Vagina (tissue), 2 donors: ENCODE measurements around the gene PPCDC. TPM values are rescaled to one million over a fixed set of nuclear protein-coding genes. Genes with fewer than 3 reads are reported as not detected.

Source experiments
- DNase-seq, 2 donors: peaks; one replicate each; pipeline ENCODE4 v3.0.0-alpha.2; 2017; ENCODE audit errors: extremely low spot score in 2 of 2
- H3K27ac ChIP-seq: fragments of 200-600 bp; sonication (generic); one replicate; pipeline ENCODE4 v1.5.1; 2019
- H3K27me3 ChIP-seq: fragments of 200-600 bp; sonication (generic); one replicate; pipeline ENCODE4 v1.5.1; 2019
- H3K36me3 ChIP-seq, 2 donors: fragments of 200-600 bp; sonication (generic); one replicate each; pipeline ENCODE4 v1.5.1; 2017 to 2019
- H3K4me1 ChIP-seq: fragments of 200-600 bp; sonication (generic); one replicate; pipeline ENCODE4 v1.5.1; 2019
- H3K4me3 ChIP-seq, 2 donors: fragments of 200-600 bp; sonication (generic); 1 replicate in 1 of 2; 2 replicates in 1 of 2; pipeline ENCODE4 v1.5.1; 2016 to 2019
- H3K9me3 ChIP-seq: fragments of 200-600 bp; sonication (generic); one replicate; pipeline ENCODE4 v1.5.1; 2019
- CTCF ChIP-seq, 3 experiments: fragments of 450-650 bp in 2 of 3; fragments of 200-600 bp in 1 of 3; sonication (generic) in 1 of 3; IDR thresholded peaks; one replicate each; pipeline ENCODE4 v1.5.1; 2017 to 2019; ENCODE audit warnings: antibody characterized with exemption in 3 of 3, mild to moderate bottlenecking in 2 of 3, moderate library complexity in 2 of 3
- POLR2A ChIP-seq, 2 donors: fragments of 450-650 bp; IDR thresholded peaks; one replicate each; pipeline ENCODE4 v1.6.1; 2017; ENCODE audit warnings: antibody characterized with exemption in 2 of 2, mild to moderate bottlenecking in 2 of 2, moderate library complexity in 2 of 2
- POLR2AphosphoS5 ChIP-seq, 2 donors: sonication (generic); formaldehyde crosslinking; IDR thresholded peaks; one replicate each; pipeline ENCODE4 v1.9.0; 2017; ENCODE audit warnings: antibody characterized with exemption in 2 of 2, mild to moderate bottlenecking in 2 of 2, low read depth in 1 of 2; ENCODE audit not compliant: insufficient read depth in 1 of 2
- intact Hi-C: fragments of 100-400 bp; cut with DNase I; formaldehyde crosslinking; loops from one replicate; pipeline ENCODE4 v1.15.1; 2023
- total RNA-seq: library from RNA; depleted of rRNA; stranded (reverse); fragments of >200 nt; gene quantifications from one replicate; pipeline ENCODE4 v1.2.3, GENCODE V29; 2016

PPCDC gene
- total RNA-seq, 1 donor from 2014 or later, result 23.8 TPM

GRCh38 chr15:75032395-75032794, 9.0 kb downstream of the PPCDC start:
- Histone ChIP-seq H3K36me3 (no peaks in the 10 kb centered on the region), H3K4me1 (peaks cover 45% of the 10 kb centered on the region), H3K4me3 (no peak overlapping the region), H3K9me3 (no peaks in the 10 kb centered on the region), H3K27me3 (no peaks in the 10 kb centered on the region), H3K27ac (no peak overlapping the region)
- intact Hi-C loops, result no loop called here
- TF ChIP-seq POLR2AphosphoS5 (IDR thresholded peaks at IDR 0.05; ENCODE audit: insufficient read depth in 1 of 2, low read depth in 1 of 2), result no peak
- DNase-seq, result no peak

DNA sequence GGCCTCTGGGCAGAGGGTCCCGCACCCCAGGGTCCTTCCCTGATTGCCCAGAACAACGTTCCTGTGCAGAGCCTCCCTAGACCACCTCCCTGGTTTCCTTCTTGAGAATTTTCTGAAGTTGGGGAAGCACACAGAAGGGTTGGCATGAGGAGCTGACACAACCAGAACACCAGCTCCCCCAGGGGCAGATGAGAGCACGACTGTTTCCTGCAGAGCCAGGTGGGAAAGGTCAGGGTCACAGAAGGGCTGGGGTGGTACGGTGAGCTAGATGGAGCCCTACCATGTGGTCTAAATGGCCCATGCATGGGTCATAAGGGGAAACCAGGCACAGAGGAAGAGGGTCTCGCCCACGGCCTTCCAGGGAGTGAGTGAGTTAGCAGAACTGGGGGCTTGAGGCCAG, 10.4 kb downstream of the PPCDC start:
- H3K4me3 ChIP-seq, result no peak overlapping the region
- no peaks in the 10 kb centered on the region for H3K27me3 ChIP-seq
- H3K36me3 ChIP-seq, result no peaks in the 10 kb centered on the region
- TF ChIP-seq POLR2A (IDR thresholded peaks at IDR 0.05), result no peak
- no peak for TF ChIP-seq CTCF (IDR thresholded peaks at IDR 0.05)
- TF ChIP-seq POLR2AphosphoS5 (IDR thresholded peaks at IDR 0.05; ENCODE audit: insufficient read depth in 1 of 2, low read depth in 1 of 2), result no peak
- no peak for DNase-seq
- intact Hi-C loops, result no loop called here
- no peaks in the 10 kb centered on the region for H3K9me3 ChIP-seq
- no peak overlapping the region for H3K27ac ChIP-seq
- H3K4me1 ChIP-seq, result peaks cover 51% of the 10 kb centered on the region

DNA sequence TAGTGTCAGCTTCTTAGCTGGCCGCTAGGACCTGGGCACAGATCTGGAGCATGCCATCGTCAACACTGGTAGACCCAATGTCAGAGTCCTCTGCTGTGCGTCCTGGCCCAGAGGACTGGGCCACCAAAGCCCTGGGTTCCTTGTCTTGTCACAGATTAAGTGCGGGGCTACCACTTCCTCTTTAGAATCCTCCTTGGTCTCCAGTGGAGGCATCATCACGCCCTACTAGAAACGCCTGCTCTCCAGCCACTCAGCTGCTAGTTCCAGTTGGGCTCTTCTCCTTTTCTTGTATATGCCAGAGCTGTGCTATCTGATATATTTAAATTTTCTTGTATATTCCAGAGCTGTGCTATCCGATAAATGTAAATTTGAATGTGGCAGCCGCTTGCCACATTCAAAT, 11.2 kb downstream of the PPCDC start:
- H3K27me3 ChIP-seq, result no peaks in the 10 kb centered on the region
- H3K27ac ChIP-seq, result no peak overlapping the region
- no peaks in the 10 kb centered on the region for H3K36me3 ChIP-seq
- no peak overlapping the region for H3K4me3 ChIP-seq
- no peaks in the 10 kb centered on the region for H3K9me3 ChIP-seq
- H3K4me1 ChIP-seq, result peaks cover 43% of the 10 kb centered on the region
- intact Hi-C loops, result no loop called here
- TF ChIP-seq POLR2AphosphoS5 (IDR thresholded peaks at IDR 0.05; ENCODE audit: insufficient read depth in 1 of 2, low read depth in 1 of 2) (no peak), POLR2A (IDR thresholded peaks at IDR 0.05) (no peak), CTCF (IDR thresholded peaks at IDR 0.05) (no peak)
- no peak for DNase-seq

DNA sequence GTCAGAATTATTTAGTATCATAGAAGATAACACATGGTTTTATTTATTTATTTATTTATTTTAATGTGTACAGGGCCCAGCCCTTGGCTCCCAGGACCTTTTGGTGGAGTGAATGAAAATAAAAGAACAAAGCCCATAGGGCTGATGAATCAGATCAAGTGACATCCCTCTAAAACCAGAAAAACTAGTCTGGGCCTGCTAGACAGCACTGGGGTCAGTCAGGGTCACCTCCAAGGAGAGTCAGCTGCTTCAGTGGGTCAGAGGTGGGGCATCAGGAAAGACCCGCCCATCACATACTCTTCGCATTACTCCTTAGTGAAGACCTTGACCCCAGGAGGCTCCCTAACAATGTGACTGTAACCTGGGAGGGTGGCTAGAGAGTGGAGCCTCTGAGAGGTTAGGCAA, 12.8 kb downstream of the PPCDC start:
- Histone ChIP-seq H3K4me3 (no peak overlapping the region), H3K27me3 (no peaks in the 10 kb centered on the region), H3K36me3 (no peaks in the 10 kb centered on the region), H3K9me3 (no peaks in the 10 kb centered on the region), H3K4me1 (peaks cover 27% of the 10 kb centered on the region), H3K27ac (no peak overlapping the region)
- intact Hi-C loops, result no loop called here
- no peak for DNase-seq
- peak in 1 of 2 donors; percentile 74 for TF ChIP-seq POLR2AphosphoS5 (IDR thresholded peaks at IDR 0.05; ENCODE audit: insufficient read depth in 1 of 2, low read depth in 1 of 2)
- no peak for TF ChIP-seq CTCF (IDR thresholded peaks at IDR 0.05)

- H3K4me3 ChIP-seq, result no peak overlapping the region
- no peaks in the 10 kb centered on the region for H3K27me3 ChIP-seq
- TF ChIP-seq POLR2AphosphoS5 (IDR thresholded peaks at IDR 0.05; ENCODE audit: insufficient read depth in 1 of 2, low read depth in 1 of 2) (no peak), POLR2A (IDR thresholded peaks at IDR 0.05) (no peak), CTCF (IDR thresholded peaks at IDR 0.05) (no peak)
- no peaks in the 10 kb centered on the region for H3K9me3 ChIP-seq
- intact Hi-C loops, result no loop called here
- peaks cover 26% of the 10 kb centered on the region for H3K4me1 ChIP-seq
- no peaks in the 10 kb centered on the region for H3K36me3 ChIP-seq
- no peak overlapping the region for H3K27ac ChIP-seq
- no peak for DNase-seq
Measured at GRCh38 chr15:75037685-75038084, 14.3 kb downstream of the PPCDC start.

- Histone ChIP-seq H3K9me3 (no peaks in the 10 kb centered on the region), H3K4me1 (peaks cover 29% of the 10 kb centered on the region), H3K27me3 (no peaks in the 10 kb centered on the region), H3K4me3 (no peak overlapping the region), H3K36me3 (no peaks in the 10 kb centered on the region), H3K27ac (no peak overlapping the region)
- DNase-seq, result no peak
- no peak for TF ChIP-seq POLR2A (IDR thresholded peaks at IDR 0.05)
- TF ChIP-seq POLR2AphosphoS5 (IDR thresholded peaks at IDR 0.05; ENCODE audit: insufficient read depth in 1 of 2, low read depth in 1 of 2), result no peak
- TF ChIP-seq CTCF (IDR thresholded peaks at IDR 0.05), result no peak
- intact Hi-C loops, result no loop called here
Measured at GRCh38 chr15:75038231-75038630, 14.8 kb downstream of the PPCDC start.
